ENCODE data around the gene KIF26A. TPM values are rescaled to one million over a fixed set of nuclear protein-coding genes. Genes with fewer than 3 reads are reported as not detected.

Gene KIF26A
- total RNA-seq, 1 donor from 2014 or later: 15.0 TPM

- TF ChIP-seq CTCF (conservative IDR thresholded peaks at IDR 0.05): no peak
- no peaks in the 10 kb centered on the region for H3K27me3 Mint-ChIP-seq (ENCODE audit: low read depth)
- DNase-seq (ENCODE audit: low read depth, low spot score): no peak
- no peak overlapping the region for H3K27ac Mint-ChIP-seq (ENCODE audit: unreplicated experiment)
- no peaks in the 10 kb centered on the region for H3K4me1 Mint-ChIP-seq
- no peaks in the 10 kb centered on the region for H3K9me3 Mint-ChIP-seq
- no peaks in the 10 kb centered on the region for H3K36me3 Mint-ChIP-seq (ENCODE audit: low read depth)
- H3K4me3 Mint-ChIP-seq: no peak overlapping the region
These were observed 45.4 kb downstream of the KIF26A start for GRCh38 chr14:104183796-104184195.

GRCh38 chr14:104184506-104184905 lies 46.1 kb downstream of the KIF26A start:
- no peak for DNase-seq (ENCODE audit: low read depth, low spot score)
- Mint-ChIP-seq H3K27me3 (ENCODE audit: low read depth) (no peaks in the 10 kb centered on the region), H3K9me3 (no peaks in the 10 kb centered on the region), H3K4me3 (no peak overlapping the region), H3K36me3 (ENCODE audit: low read depth) (no peaks in the 10 kb centered on the region), H3K27ac (ENCODE audit: unreplicated experiment) (no peak overlapping the region), H3K4me1 (no peaks in the 10 kb centered on the region)
- TF ChIP-seq CTCF (conservative IDR thresholded peaks at IDR 0.05): no peak

- Mint-ChIP-seq H3K36me3 (ENCODE audit: low read depth) (no peaks in the 10 kb centered on the region), H3K27me3 (ENCODE audit: low read depth) (no peaks in the 10 kb centered on the region), H3K27ac (ENCODE audit: unreplicated experiment) (no peak overlapping the region), H3K4me1 (no peaks in the 10 kb centered on the region), H3K9me3 (no peaks in the 10 kb centered on the region), H3K4me3 (no peak overlapping the region)
- no peak for DNase-seq (ENCODE audit: low read depth, low spot score)
- no peak for TF ChIP-seq CTCF (conservative IDR thresholded peaks at IDR 0.05)
These were observed 46.6 kb downstream of the KIF26A start for GRCh38 chr14:104184911-104185499.

- no peak overlapping the region for H3K27ac Mint-ChIP-seq (ENCODE audit: unreplicated experiment)
- TF ChIP-seq CTCF (conservative IDR thresholded peaks at IDR 0.05): no peak
- H3K4me3 Mint-ChIP-seq: no peak overlapping the region
- no peak for DNase-seq (ENCODE audit: low read depth, low spot score)
- H3K9me3 Mint-ChIP-seq: no peaks in the 10 kb centered on the region
- no peaks in the 10 kb centered on the region for H3K27me3 Mint-ChIP-seq (ENCODE audit: low read depth)
- no peaks in the 10 kb centered on the region for H3K36me3 Mint-ChIP-seq (ENCODE audit: low read depth)
- H3K4me1 Mint-ChIP-seq: no peaks in the 10 kb centered on the region
These were observed 47.6 kb downstream of the KIF26A start for GRCh38 chr14:104185916-104186495.

GRCh38 chr14:104186575-104186974 lies 48.2 kb downstream of the KIF26A start:
- Mint-ChIP-seq H3K27me3 (ENCODE audit: low read depth) (no peaks in the 10 kb centered on the region), H3K9me3 (no peaks in the 10 kb centered on the region), H3K36me3 (ENCODE audit: low read depth) (no peaks in the 10 kb centered on the region), H3K4me1 (no peaks in the 10 kb centered on the region), H3K27ac (ENCODE audit: unreplicated experiment) (no peak overlapping the region), H3K4me3 (no peak overlapping the region)
- no peak for TF ChIP-seq CTCF (conservative IDR thresholded peaks at IDR 0.05)
- no peak for DNase-seq (ENCODE audit: low read depth, low spot score)
